ENCODE measurements around the gene POLR3GL.

POLR3GL gene

DNA sequence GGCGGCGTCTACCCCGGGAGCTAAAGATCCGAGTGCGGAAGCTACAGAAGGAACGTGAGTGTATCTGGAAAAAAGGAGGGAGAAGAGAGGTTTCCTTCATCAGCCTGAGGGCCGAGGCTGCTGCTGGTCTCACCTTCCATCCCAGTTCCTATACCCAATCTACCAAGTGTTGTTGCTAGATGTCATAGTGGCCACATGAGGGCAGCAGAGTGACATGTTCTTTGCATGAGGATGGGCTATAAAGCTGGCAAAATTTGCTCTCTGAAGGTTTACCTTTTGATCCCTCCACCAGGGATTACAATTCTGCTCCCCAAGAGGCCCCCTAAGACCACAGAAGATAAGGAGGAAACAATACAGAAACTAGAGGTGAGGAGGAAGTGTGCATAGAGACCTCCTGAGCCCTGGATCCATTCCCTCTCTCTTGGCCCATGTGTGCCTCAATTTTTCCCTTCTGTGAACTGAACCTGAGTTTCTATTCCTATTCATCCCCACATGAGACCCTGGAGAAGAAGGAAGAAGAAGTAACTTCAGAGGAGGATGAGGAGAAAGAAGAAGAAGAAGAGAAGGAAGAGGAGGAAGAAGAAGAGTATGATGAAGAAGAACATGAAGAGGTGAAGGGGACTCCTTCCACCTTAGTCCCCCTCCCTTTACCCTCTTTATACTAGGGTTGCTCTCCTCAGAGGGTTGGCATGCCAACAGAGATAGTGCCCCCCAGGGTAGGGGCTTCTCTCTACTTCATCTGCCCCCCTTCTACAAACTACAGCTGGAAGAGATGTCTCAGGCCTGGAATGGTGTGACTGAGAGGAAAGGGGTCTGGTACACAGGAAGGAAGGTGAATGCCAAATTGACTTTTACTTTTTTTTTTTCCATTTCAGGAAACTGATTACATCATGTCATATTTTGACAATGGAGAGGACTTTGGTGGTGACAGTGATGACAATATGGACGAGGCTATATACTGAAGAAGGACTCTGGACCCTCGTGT, 13.3 kb downstream of the POLR3GL start:
- peak; percentile 78 for DNase-seq

DNA sequence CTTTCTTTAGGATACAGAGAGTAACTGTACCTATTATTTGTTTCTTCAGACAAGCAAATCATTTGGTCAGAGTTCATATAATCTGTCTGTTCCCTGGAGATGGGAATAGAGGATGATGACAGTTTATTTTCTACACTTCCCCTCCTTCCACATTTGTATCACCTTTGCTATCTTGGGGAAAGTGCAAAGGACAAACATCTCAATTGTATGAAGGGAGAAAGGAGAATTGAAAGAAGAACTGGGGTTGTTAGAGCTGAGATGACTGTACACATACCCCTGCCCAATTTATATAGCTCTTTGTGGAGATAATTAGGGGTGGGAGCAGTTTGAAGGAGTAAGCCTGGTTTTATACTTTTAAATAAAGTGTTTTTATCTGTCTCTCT, 14.0 kb downstream of the POLR3GL start:
- no peak for DNase-seq

DNA sequence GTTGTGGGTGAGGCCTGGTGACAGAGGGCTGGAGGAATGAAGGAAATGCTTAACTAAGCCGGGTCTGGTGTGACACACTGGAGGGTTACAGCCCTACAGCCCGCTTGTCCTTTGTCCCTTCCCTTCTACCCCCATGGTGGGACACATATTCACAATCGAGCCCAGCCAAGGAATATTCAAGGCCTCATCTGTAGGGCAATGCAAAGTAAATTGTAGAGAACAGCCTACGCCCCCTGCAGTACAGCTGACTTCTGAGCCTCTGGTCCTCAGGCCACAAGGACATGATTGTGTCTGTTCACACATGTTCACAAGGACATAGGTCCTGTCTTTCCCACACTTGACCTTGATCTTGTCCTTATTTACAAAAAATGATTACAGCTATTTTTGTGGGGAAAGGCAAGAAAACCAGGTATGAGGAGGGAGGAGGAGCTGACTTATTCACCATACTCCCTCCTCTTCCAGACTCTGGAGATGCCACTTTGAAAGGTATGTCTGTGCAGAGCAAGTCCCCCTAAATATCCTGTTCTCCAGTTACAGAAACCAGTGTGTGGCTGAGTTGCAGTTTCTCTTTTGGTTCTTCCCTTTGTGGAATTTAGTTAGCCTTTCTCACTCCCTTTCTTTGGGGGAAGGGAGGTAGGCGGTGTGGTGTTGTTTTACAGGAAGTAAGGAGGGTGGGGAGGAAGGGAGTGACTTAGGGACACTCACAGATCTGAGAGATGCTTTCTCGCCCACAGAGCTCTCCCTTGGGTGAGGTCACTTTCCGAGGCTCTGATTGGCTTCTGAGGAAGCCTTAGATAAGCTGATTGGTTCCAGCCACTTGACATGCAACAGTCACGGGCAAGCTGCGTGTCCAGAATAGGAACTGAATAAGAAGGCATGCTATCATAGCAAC, 14.6 kb downstream of the POLR3GL start:
- DNase-seq: peak; percentile 97

DNA sequence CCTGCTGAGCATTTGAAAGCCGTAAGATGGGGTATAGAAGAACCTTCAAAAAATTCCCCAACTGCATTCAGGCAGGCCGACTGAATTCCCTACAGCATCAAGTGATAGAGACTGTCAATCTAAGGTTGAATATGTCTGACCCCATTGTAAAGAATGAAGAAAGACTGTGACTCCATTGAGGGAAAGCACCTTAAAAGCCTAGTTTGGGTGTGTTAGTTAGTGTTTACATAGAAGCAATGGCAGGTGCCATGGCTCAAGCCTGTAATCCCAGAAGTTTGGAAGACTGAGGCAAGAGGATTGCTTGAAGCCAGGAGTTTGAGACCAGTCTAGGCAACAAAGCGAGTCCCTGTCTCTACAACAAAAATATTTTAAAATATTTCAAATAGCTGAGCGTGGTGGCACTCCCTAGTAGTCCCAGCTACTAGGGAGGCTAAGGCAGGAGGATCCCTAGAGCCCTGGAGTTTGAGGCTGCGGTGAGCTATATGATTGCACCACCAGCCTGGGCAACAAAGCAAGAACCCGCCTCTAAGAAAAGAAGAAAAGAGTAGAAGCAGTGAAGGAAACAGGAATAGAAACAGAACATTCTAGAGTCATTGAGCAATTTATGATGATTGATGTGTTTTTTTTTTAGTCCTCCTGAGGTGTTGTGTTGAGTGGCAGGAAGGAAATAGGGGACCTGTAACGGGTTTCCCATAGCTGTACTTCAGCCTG, 15.4 kb downstream of the POLR3GL start:
- no peak for DNase-seq

DNA sequence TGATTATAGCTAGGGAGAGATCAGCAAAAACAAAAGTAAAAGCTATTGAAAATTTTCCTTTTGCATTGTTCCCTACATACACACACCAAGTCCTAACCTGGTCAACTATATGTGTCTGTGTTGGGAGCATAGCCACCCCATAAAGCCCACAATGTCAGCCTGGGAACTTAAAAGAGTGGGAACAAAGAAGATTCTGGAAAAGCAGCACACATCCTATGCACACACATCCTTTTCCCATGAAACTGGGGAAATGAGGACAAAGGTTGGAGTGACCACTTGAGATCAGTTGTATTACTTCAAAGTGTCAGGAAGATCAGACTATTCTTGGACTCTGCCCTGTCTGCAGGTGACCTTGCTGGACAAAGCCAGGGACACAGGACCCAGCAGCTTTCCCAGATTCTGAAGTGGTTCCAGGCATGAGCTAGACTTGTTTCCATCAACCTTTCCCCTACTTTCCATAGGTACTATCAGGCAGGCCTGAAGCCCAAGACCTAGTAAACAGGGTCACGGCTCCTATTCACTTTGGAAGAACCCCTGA, 16.0 kb downstream of the POLR3GL start:
- DNase-seq: no peak

DNA sequence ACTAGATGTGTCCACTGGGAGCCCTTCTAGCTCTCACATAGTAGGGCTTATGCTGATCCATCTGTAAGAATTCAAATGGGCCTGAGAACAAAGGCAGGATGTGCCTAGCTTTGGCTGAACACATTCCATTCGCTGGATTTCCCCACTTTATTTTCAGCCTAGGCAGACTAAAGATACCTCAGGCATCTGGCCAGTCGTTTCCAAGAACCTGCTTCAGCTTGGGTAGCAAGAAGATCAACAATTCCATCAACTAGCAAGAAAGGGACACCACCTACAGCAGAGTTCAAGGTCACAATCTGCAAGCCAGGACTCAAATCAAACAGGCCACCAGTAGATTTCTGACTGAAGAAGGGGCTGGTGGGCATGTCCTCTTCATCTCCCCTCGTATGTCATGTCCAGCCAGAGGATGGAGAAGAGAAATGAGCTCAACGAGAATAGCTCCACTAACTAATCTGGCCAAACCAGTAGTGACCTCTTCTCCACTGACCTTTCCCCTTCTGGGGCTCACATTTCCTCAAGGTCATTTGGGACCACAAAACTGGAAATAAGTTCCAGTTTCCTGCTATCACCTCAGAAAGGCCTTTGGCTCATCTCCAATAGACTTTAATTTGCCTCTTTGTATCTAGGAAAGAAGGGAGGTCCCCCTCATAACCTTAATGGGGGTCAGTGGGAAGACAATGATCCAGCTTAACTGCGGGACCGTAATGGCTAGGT, 17.7 kb downstream of the POLR3GL start:
- no peak for DNase-seq

DNA sequence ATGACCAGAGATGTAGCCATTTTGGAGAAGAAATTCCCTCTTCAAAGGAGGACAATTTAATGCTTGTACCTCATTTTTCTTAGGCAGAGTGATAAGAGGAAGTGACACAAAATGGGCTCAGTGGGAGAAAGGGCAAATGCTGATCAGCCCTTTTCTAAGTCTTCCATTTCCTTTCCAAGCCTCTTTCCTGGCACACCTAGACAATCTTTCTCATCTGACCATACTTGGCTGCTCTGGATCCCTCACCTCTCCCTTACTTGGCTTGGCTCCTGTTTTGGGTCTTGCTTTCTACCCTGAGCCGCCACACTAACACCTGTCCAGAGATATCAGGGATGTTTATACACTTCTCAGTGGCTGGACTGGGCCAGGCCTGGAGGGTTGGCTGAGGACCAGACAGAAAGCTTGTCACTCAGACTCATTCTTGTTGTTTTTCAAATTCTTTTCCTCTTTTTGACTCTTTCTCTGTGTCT, 18.8 kb downstream of the POLR3GL start:
- DNase-seq: no peak

DNA sequence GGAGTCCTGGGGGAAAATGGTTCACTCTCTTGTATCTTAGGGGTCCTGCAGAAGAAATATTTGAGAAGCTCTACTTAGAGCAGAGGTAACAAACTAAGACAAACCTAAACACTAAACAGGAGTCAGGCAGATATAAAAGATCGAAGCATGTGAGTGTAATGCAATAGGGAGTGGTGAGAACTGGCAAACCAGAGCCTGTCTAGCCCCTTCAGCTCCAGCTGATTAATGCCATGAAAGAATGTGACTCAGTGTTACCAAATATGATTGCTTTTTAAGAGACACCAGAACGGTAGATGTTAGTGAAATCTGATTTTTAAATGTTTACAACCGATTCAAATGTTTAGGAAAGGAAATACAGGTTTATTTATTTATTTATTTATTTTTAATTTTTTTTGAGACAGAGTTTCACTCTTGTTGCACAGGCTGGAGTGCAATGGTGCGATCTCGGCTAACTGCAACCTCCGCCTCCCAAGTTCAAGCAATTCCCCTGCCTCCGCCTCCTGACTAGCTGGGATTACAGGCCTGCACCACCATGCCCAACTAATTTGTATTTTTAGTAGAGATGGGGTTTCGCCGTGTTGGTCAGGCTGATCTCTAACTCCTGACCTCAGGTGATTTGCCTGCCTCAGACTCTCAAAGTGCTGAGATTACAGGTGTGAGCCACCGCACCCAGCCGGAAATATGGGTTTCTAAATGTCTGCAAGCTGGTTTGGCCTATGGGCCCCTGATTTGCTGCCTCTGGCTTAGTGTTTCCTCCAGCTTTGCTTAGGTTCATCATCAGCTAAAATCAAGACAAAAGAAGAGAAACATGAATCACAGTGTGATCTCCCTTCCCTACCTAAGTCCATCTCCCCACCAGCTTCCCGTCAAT, 19.7 kb downstream of the POLR3GL start:
- DNase-seq: no peak

DNA sequence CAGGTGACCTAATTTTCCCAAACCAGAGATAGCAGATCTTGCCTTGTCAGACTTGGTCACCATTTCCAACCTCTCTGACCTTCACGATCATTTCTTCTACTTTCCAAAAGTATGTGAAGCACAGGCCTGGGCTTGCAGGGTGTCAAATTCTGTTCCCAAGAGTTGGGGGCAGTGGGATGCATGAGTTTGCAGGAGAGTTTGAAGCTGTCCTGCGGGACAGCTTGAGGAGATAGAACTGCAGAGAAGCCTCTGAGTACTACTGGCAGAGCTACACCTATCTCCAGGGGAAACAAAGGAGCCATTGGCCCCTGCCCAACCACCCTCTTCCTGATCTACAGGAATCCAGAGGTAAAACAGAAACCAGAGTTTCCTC, 20.6 kb downstream of the POLR3GL start:
- DNase-seq: no peak

DNA sequence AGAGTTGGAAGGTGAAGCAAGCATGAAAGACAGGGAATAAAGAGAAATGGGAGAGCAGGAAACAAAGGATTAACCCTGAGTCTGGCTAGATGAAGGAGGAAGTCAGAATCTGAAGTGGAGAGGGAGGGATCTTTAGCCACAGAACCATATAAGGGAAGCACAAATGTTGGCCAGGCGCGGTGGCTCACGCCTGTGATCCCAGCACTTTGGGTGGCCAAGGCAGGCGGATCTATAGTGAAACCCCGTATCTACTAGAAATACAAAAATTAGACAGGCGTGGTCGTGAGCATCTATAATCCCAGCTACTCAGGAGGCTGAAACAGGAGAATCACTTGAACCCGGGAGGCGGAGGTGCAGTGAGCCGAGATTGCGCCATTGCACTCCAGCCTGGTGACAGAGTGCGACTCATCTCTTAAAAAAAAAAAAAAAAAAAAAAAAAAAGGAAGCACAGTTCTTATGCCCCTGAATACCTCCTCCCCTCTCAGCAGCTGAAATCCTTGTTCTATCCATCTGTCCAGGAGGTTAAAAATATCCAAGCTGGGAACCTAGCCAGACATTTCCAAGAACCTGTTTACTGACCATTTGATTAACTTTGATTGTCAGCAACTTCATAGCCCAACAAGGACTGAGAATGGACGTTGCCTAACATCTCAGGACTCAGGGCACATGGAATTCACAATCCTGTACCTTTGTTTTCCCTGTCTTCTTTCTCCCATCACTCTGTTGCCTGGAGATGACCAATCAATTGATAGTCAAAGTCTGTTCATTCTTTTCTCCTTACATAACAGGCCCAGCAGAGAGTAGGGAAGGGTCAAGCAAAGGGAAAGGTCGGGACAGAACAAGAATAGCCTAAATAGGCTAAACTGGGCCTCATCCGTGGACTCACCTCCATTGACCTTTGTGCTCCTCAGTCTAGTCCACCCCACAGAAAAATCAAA, 21.3 kb downstream of the POLR3GL start:
- DNase-seq: no peak

DNA sequence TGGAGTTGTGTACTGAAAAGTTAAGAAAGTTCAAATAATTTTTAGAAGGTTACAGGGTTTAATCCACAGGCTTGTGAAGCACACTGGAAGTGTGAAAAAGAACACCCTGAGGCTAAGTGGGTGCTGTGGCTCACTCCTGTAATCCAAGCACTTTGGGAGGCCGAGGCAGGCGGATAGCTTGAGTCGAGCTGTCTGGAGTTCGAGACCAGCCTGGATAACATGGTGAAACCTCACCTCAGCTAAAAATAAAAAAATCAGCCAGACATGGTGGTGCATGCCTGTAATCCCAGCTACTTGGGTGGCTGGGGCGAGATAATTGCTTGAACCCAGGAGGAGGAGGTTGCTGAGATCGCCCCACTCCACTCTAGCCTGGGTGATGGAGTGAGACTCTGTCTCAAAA, 22.1 kb downstream of the POLR3GL start:
- DNase-seq: no peak

DNA sequence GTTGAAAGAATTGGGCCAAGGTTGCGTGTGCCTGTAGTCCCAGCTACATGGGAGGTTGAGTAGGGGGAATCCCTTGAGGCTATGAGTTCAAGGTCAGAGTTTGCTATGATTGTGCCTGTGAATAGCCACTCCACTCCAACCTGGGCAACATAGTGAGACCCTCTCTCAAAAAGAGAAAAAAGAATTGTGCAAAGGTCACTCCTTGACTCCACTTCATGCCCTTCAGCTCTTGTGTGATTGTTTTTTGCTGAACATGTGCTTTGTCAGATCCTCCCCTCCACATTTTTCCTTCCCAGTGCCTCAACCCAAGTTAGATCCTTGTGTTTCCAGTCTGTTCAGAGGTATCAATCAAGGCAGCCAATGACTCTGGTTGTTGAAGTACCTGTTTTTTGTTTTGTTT, 23.4 kb downstream of the POLR3GL start:
- DNase-seq: no peak

DNA sequence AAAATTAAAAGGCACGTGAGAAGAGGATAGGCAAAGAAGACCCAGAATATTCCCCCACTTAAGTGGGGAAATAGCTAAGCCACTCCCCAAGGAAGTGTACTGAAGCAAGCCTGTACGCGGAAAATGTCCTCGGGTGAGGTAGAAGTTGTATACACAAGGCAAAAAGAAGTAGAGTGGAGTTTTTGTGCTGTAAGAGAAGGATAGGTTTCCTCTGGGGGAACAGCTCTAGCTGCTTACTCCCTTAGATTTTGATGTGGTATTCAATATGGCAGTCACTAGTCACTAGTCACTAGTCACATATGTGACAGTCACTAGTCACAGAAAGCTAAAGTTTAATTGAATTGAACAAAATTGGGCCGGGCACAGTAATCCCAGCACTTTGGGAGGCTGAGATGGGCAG, 24.3 kb downstream of the POLR3GL start:
- DNase-seq: no peak

DNA sequence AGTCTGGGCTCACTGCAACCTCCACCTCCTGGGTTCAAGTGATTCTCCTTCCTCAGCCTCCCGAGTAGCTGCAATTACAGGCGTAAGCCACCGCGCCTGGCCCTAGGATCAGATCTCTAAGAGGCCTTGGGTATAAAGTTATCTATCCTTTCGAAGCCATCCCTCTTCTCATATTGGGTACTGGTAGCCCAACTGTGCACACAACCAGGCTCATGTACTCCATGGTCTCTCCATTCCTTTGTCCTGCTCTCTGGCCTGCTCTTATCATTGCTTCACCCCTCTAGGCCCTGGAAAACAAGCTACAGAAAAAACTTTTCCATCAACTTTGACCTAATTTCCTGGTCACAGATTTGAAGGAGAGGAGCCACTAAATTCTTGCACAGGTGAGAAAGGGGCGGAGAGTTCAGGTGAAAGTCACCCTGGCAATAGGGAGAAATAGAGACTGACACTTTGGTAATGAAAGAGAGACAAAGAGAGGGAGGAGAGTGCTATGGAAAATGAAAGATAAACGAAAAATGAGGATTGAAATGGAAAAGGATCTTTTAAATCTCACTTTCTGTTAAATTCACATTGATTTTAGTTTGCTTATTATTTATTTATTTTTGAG, 25.9 kb downstream of the POLR3GL start:
- peak; percentile 27 for DNase-seq

DNA sequence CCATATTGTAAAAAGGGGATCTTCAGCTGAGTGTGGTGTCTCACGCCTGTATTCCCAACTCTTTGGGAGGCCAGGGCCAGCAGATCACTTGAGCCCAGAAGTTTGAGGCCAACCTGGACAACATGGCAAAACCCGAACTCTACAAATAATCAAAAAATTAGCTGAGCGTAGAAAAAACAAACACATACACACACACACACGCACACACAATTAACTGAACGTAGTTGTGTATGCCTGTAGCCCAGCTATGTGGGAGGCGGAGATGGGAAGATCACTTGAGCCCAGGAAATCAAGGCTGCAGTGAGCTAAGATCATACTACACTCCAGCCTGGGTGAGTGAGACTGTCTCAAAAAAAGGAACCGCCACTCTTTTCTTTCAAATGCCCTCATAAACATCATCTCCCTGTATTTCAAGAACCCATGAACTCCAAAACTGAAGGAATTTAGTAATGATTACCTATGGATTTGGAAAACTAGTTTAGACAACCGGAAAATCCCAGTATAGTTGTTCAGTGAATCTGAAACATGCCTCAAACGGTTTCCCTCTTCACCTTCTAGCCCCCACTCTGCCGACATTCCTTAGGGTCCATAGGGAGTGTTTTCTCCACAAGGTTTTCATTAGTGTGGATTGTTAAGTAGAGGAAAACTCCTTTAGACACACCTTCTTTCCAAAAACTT, 27.4 kb downstream of the POLR3GL start:
- no peak for DNase-seq

DNA sequence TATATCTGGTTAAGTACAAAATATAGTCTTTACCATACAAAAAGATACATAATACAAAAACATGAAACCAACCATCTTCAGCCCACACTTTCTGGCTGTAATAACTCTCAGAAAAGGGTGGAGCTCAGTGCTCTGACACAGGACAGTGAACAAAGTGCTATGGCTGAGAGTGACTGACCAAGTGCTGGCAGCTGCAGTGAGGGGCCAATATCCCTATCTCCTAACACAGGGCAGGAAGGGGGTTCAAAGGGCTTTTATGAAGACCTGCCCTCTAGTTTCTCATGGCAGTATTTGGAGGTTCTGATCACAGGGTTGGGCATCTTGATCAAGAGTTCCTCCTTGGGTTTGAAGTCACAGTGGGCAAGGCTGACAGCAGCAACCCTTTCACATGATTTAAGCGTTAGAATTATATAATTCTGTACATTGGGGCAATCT, 28.0 kb downstream of the POLR3GL start:
- DNase-seq: no peak

DNA sequence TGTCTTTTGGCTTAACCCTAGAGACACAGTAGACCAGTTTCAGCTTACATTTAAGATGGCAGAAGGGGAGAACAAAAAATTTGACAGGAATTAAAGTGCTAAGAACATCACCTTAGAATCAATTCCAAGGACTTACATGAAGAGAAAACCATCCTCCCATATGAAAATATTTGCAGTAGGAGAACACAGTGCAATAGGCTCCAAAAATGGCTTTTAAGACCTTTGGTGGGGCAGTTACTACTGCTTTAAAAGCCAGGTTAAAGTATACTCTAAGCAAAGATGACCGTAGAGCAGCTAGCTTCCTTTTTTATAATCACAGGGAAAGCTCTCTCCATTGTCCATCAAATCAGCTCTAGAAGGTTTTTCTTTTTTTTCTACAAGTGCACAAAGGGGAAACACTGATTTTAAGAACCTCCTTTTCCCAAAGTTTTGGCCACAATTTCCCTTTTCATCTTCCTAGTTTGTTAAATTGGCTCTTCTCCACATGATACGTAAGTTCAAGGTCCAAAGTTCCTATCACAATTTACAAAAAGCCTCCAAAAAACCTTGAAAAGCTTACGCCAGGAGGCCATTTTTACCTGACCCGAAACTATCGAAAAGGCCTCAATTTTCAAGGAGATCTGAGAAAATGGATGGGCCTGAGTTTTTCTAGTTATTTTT, 28.6 kb downstream of the POLR3GL start:
- DNase-seq: no peak
